OCI-LY7 (cell line): Measurements from ENCODE around the gene PPCS. TPM values are rescaled to one million over a fixed set of nuclear protein-coding genes. Genes with fewer than 3 reads are reported as not detected.

Source experiments
- BruUV-seq: library from RNA; stranded (reverse); fragments of 400-500 nt; replicated peaks from 2 replicates; lab custom pipeline; 2021; lab: Mats Ljungman, UMichigan
- CTCF ChIA-PET: fragments of 300-600 bp; sonication (Branson Sonifier 250); formaldehyde crosslinking; loops from one replicate; lab custom pipeline; 2022; ENCODE audit warnings: antibody characterized with exemption; ENCODE audit not compliant: unreplicated experiment; lab: Charles Lee
- POLR2A ChIA-PET: fragments of 300-600 bp; sonication (Branson Sonifier 250); formaldehyde crosslinking; loops from one replicate; lab custom pipeline; 2022; ENCODE audit warnings: antibody characterized with exemption; lab: Charles Lee
- DNase-seq: peaks from one replicate; pipeline ENCODE4 v3.0.0-alpha.2; 2015; ENCODE audit warnings: low spot score
- H2AFZ ChIP-seq: fragments of 200-600 bp; sonication (generic), shearing (Covaris generic); 2 replicates; pipeline ENCODE4 v1.6.1; 2014; ENCODE audit warnings: mild to moderate bottlenecking, antibody characterized with exemption, low read length, moderate library complexity
- H3K27ac ChIP-seq: fragments of 200-600 bp; sonication (generic); 2 replicates; pipeline ENCODE4 v1.5.1; 2014; ENCODE audit warnings: mixed run types, low read depth, mild to moderate bottlenecking, moderate library complexity, low read length, inconsistent platforms; ENCODE audit not compliant: poor library complexity, severe bottlenecking
- H3K36me3 ChIP-seq: fragments of 200-600 bp; sonication (generic); 2 replicates; pipeline ENCODE4 v1.6.1; 2014; ENCODE audit warnings: mild to moderate bottlenecking, antibody characterized with exemption, low read length, moderate library complexity, mixed read lengths; ENCODE audit not compliant: insufficient read depth
- H3K4me1 ChIP-seq: fragments of 200-600 bp; sonication (generic); 2 replicates; pipeline ENCODE4 v1.5.1; 2014; ENCODE audit warnings: mild to moderate bottlenecking, low read length; ENCODE audit not compliant: insufficient read depth, poor library complexity, severe bottlenecking
- H3K4me2 ChIP-seq: fragments of 200-600 bp; sonication (generic); 2 replicates; pipeline ENCODE4 v1.6.1; 2014; ENCODE audit warnings: mild to moderate bottlenecking, low read length
- H3K4me3 ChIP-seq: fragments of 200-600 bp; sonication (generic); 2 replicates; pipeline ENCODE4 v1.5.1; 2014; ENCODE audit warnings: mild to moderate bottlenecking, low read depth, low read length; ENCODE audit not compliant: poor library complexity, severe bottlenecking
- H3K79me2 ChIP-seq: fragments of 200-600 bp; sonication (generic); 2 replicates; pipeline ENCODE4 v1.6.1; 2016; ENCODE audit warnings: low read depth, mild to moderate bottlenecking, low read length, moderate library complexity, mixed read lengths; ENCODE audit not compliant: insufficient read depth
- H3K9me2 ChIP-seq: fragments of 200-600 bp; sonication (generic); 2 replicates; pipeline ENCODE4 v1.6.1; 2016; ENCODE audit warnings: mild to moderate bottlenecking, low read length, mixed read lengths; ENCODE audit not compliant: insufficient read depth
- H3K9me3 ChIP-seq: fragments of 200-600 bp; sonication (generic); 2 replicates; pipeline ENCODE4 v1.6.1; 2014; ENCODE audit warnings: mild to moderate bottlenecking, mixed run types, low read length, mixed read lengths
- H4K20me1 ChIP-seq: fragments of 200-600 bp; sonication (generic); 2 replicates; pipeline ENCODE4 v1.6.1; 2014; ENCODE audit warnings: mild to moderate bottlenecking, antibody characterized with exemption, low read length, moderate library complexity, mixed read lengths; ENCODE audit not compliant: insufficient read depth
- CTCF ChIP-seq: fragments of 200-600 bp; sonication (generic); conservative IDR thresholded peaks from 2 replicates; pipeline ENCODE4 v1.5.1; 2014; ENCODE audit warnings: mild to moderate bottlenecking, antibody characterized with exemption, low read length, moderate library complexity, mixed read lengths
- EZH2phosphoT487 ChIP-seq: fragments of 200-600 bp; sonication (generic); IDR thresholded peaks from 2 replicates; pipeline ENCODE4 v1.6.1; 2018; ENCODE audit warnings: low read depth, borderline replicate concordance, mild to moderate bottlenecking, mixed run types, antibody characterized with exemption, low read length, moderate library complexity, mixed read lengths
- intact Hi-C: fragments of 100-400 bp; cut with micrococcal nuclease; formaldehyde crosslinking; loops from one replicate; pipeline ENCODE4 v1.10.0; 2022; ENCODE audit not compliant: unreplicated experiment
- total RNA-seq, 2 experiments: library from RNA; depleted of rRNA in 1 of 2; stranded (reverse); fragments of >200 nt in 1 of 2; shearing (Covaris generic) in 1 of 2; gene quantifications; 2 replicates each; pipeline ENCODE4 v1.2.3, GENCODE V29; 2014 to 2022

The PPCS gene
- total RNA-seq, 2 experiments from 2014 or later = 29.2 to 46.9 TPM

- ChIA-PET CTCF (no interaction called here), POLR2A (no interaction called here)
- Histone ChIP-seq H3K79me2 (no peaks in the 10 kb centered on the region), H2AFZ (no peak overlapping the region), H3K36me3 (no peaks in the 10 kb centered on the region), H3K9me3 (no peaks in the 10 kb centered on the region), H3K27ac (no peak overlapping the region), H3K4me2 (no peak overlapping the region), H4K20me1 (no peaks in the 10 kb centered on the region), H3K4me1 (no peaks in the 10 kb centered on the region), H3K4me3 (no peak overlapping the region), H3K9me2 (no peaks in the 10 kb centered on the region)
- no peak for DNase-seq
- intact Hi-C loops = no loop called here
- no peak for TF ChIP-seq CTCF
- no peak for TF ChIP-seq EZH2phosphoT487
- BruUV-seq = no TSS peak
These were observed 26.7 kb upstream of the PPCS start for GRCh38 chr1:42429603-42430002.

GRCh38 chr1:42430286-42431135, 25.8 kb upstream of the PPCS start:
- H3K4me3 ChIP-seq = no peak overlapping the region
- no TSS peak for BruUV-seq
- intact Hi-C loops = no loop called here
- ChIA-PET CTCF (no interaction called here), POLR2A (no interaction called here)
- no peak overlapping the region for H3K4me2 ChIP-seq
- no peak overlapping the region for H2AFZ ChIP-seq
- no peaks in the 10 kb centered on the region for H4K20me1 ChIP-seq
- H3K9me3 ChIP-seq = no peaks in the 10 kb centered on the region
- no peaks in the 10 kb centered on the region for H3K4me1 ChIP-seq
- DNase-seq = no peak
- H3K36me3 ChIP-seq = no peaks in the 10 kb centered on the region
- no peak overlapping the region for H3K27ac ChIP-seq
- H3K9me2 ChIP-seq = no peaks in the 10 kb centered on the region
- H3K79me2 ChIP-seq = no peaks in the 10 kb centered on the region
- TF ChIP-seq EZH2phosphoT487 (no peak), CTCF (no peak)

- no TSS peak for BruUV-seq
- H3K27ac ChIP-seq = no peak overlapping the region
- no peaks in the 10 kb centered on the region for H3K9me3 ChIP-seq
- no peak for DNase-seq
- no peaks in the 10 kb centered on the region for H3K9me2 ChIP-seq
- CTCF ChIA-PET = no interaction called here
- intact Hi-C loops = no loop called here
- POLR2A ChIA-PET = interaction anchor here (0.7 kb wide), 1 partner anchor 313 kb away, joined by 3 read pairs; no protein-coding TSS in a partner anchor
- H2AFZ ChIP-seq = no peak overlapping the region
- no peak overlapping the region for H3K4me2 ChIP-seq
- H3K79me2 ChIP-seq = no peaks in the 10 kb centered on the region
- no peak for TF ChIP-seq EZH2phosphoT487
- TF ChIP-seq CTCF = no peak
- H4K20me1 ChIP-seq = no peaks in the 10 kb centered on the region
- no peaks in the 10 kb centered on the region for H3K36me3 ChIP-seq
- no peaks in the 10 kb centered on the region for H3K4me1 ChIP-seq
- H3K4me3 ChIP-seq = no peak overlapping the region
These were observed 24.8 kb upstream of the PPCS start for GRCh38 chr1:42431514-42431913.
